Natural killer cell (primary cell): ENCODE results near the gene DYNLL2. TPM values are rescaled to one million over a fixed set of nuclear protein-coding genes. Genes with fewer than 3 reads are reported as not detected.
"Not testable (repeated sequence)": the region's sequence is repeated elsewhere in the genome, so short reads cannot be mapped to it uniquely, and the experiment has no call there.

ENCODE experiments used
- ATAC-seq, 3 donors: fragments of 150-1000 bp in 2 of 3; fragments of 200-7000 bp in 1 of 3; cut with Tn5 transposase; 1 replicate in 1 of 3; 2 replicates in 2 of 3; pipeline ENCODE4 v1.10.0; 2021; ENCODE audit warnings: mild to moderate bottlenecking in 2 of 3, moderate library complexity in 2 of 3
- DNase-seq, 2 donors: peaks; one replicate each; pipeline versions ENCODE4 v3.0.0 to v3.0.0-alpha.2; 2013 to 2021; ENCODE audit warnings: mixed read lengths in 1 of 2
- H3K27ac ChIP-seq: one replicate; pipeline ENCODE4 v1.5.1; 2013; ENCODE audit warnings: mild to moderate bottlenecking, low read length
- H3K27me3 ChIP-seq: one replicate; pipeline ENCODE4 v1.6.1; 2013; ENCODE audit warnings: low read length; ENCODE audit not compliant: control insufficient read depth, insufficient read depth
- H3K36me3 ChIP-seq: one replicate; pipeline ENCODE4 v1.6.1; 2013; ENCODE audit warnings: low read length; ENCODE audit not compliant: control insufficient read depth, insufficient read depth
- H3K4me1 ChIP-seq: one replicate; pipeline ENCODE4 v1.6.1; 2013; ENCODE audit warnings: low read length; ENCODE audit not compliant: control insufficient read depth, insufficient read depth
- H3K4me3 ChIP-seq: one replicate; pipeline ENCODE4 v1.5.1; 2013; ENCODE audit warnings: low read length
- H3K9me3 ChIP-seq: one replicate; pipeline ENCODE4 v1.6.1; 2013; ENCODE audit warnings: low read length; ENCODE audit not compliant: control insufficient read depth, insufficient read depth
- H3K27ac Mint-ChIP-seq, 2 donors: one replicate each; pipeline ENCODE4 v1.8.0; 2022; ENCODE audit warnings: mild to moderate bottlenecking in 2 of 2, mixed read lengths in 2 of 2, moderate library complexity in 1 of 2
- H3K27me3 Mint-ChIP-seq, 2 donors: one replicate each; pipeline ENCODE4 v1.8.0; 2022; ENCODE audit warnings: low read depth in 2 of 2, mixed read lengths in 2 of 2
- H3K36me3 Mint-ChIP-seq: one replicate; pipeline ENCODE4 v1.8.0; 2022; ENCODE audit warnings: mixed read lengths
- H3K4me1 Mint-ChIP-seq, 2 donors: one replicate each; pipeline ENCODE4 v1.8.0; 2022; ENCODE audit warnings: mixed read lengths in 2 of 2
- H3K4me3 Mint-ChIP-seq: one replicate; pipeline ENCODE4 v1.8.0; 2022; ENCODE audit warnings: mild to moderate bottlenecking, moderate library complexity, mixed read lengths
- H3K9me3 Mint-ChIP-seq, 2 donors: one replicate each; pipeline ENCODE4 v1.8.0; 2022; ENCODE audit warnings: mixed read lengths in 2 of 2
- CTCF ChIP-seq: fragments of 200-600 bp; IDR thresholded peaks from one replicate; pipeline ENCODE4 v1.8.0; 2022; ENCODE audit warnings: antibody characterized with exemption
- WGBS: methylation state at CpG from one replicate; pipeline ENCODE4 v1.1.7; 2013; ENCODE audit warnings: missing lambda C conversion rate; ENCODE audit not compliant: insufficient coverage; 5-methylcytosine and 5-hydroxymethylcytosine counted together
- intact Hi-C: fragments of 100-400 bp; cut with micrococcal nuclease; formaldehyde crosslinking; loops from one replicate; pipeline ENCODE4 v1.14.2; 2022
- total RNA-seq, 4 donors: library from RNA; stranded (reverse); fragments of 120-200 nt in 1 of 4; gene quantifications; one replicate each; pipeline versions ENCODE4 v1.2.3 to v1.2.4, GENCODE V29; 2013 to 2022

The DYNLL2 gene
- total RNA-seq, 3 donors from 2014 or later (not counting 1 experiment from before 2014, with no cell fraction given) = 25.6 to 37.0 (median 36.1) TPM

GRCh38 chr17:58096892-58097291, 13.7 kb downstream of the DYNLL2 start:
- H3K27ac ChIP-seq = no peak overlapping the region
- Mint-ChIP-seq H3K4me1 (peaks cover 22 to 23% of the 10 kb centered on the region in 2 donors), H3K9me3 (no peaks in the 10 kb centered on the region), H3K4me3 (no peak overlapping the region), H3K36me3 (no peaks in the 10 kb centered on the region), H3K27me3 (no peaks in the 10 kb centered on the region), H3K27ac (no peak overlapping the region)
- DNase-seq = no peak
- no peak for TF ChIP-seq CTCF
- 73% methylated on average over 4 of the region's 4 CpGs for WGBS
- H3K36me3 ChIP-seq = peaks cover 19% of the 10 kb centered on the region
- H3K4me3 ChIP-seq = no peak overlapping the region
- H3K27me3 ChIP-seq = no peaks in the 10 kb centered on the region
- no peak for ATAC-seq
- H3K4me1 ChIP-seq = no peaks in the 10 kb centered on the region
- no peaks in the 10 kb centered on the region for H3K9me3 ChIP-seq
- intact Hi-C loops = no loop called here

- ATAC-seq (no peak), DNase-seq (no peak)
- Histone ChIP-seq H3K9me3 (no peaks in the 10 kb centered on the region), H3K27ac (no peak overlapping the region), H3K36me3 (peaks cover 13% of the 10 kb centered on the region), H3K4me3 (no peak overlapping the region), H3K27me3 (no peaks in the 10 kb centered on the region), H3K4me1 (no peaks in the 10 kb centered on the region)
- peaks cover 16 to 17% of the 10 kb centered on the region in 2 donors for H3K4me1 Mint-ChIP-seq
- H3K36me3 Mint-ChIP-seq = no peaks in the 10 kb centered on the region
- TF ChIP-seq CTCF = no peak
- H3K27me3 Mint-ChIP-seq = no peaks in the 10 kb centered on the region
- no peak overlapping the region for H3K4me3 Mint-ChIP-seq
- intact Hi-C loops = no loop called here
- no peak overlapping the region for H3K27ac Mint-ChIP-seq
- H3K9me3 Mint-ChIP-seq = no peaks in the 10 kb centered on the region
Observed at GRCh38 chr17:58097384-58098088, 14.3 kb downstream of the DYNLL2 start.

GRCh38 chr17:58100506-58100905, 17.3 kb downstream of the DYNLL2 start:
- intact Hi-C loops = no loop called here

GRCh38 chr17:58101898-58102297, 18.7 kb downstream of the DYNLL2 start:
- H3K27ac Mint-ChIP-seq, H3K27me3 ChIP-seq, H3K4me1 ChIP-seq, H3K36me3 ChIP-seq, H3K36me3 Mint-ChIP-seq, H3K4me1 Mint-ChIP-seq, DNase-seq, H3K9me3 Mint-ChIP-seq, intact Hi-C loops, H3K4me3 ChIP-seq, H3K4me3 Mint-ChIP-seq, ATAC-seq, H3K27ac ChIP-seq, H3K9me3 ChIP-seq, H3K27me3 Mint-ChIP-seq: not testable (repeated sequence)

More at GRCh38 chr17:58100506-58100905, 17.3 kb downstream of the DYNLL2 start:
- no peaks in the 10 kb centered on the region for H3K4me1 Mint-ChIP-seq
- no peak overlapping the region for H3K27ac Mint-ChIP-seq
- TF ChIP-seq CTCF = no peak
- DNase-seq = no peak
- no peaks in the 10 kb centered on the region for H3K36me3 Mint-ChIP-seq
- Histone ChIP-seq H3K4me3 (no peak overlapping the region), H3K27me3 (no peaks in the 10 kb centered on the region), H3K36me3 (peaks cover 4% of the 10 kb centered on the region), H3K4me1 (no peaks in the 10 kb centered on the region), H3K9me3 (no peaks in the 10 kb centered on the region), H3K27ac (no peak overlapping the region)
- no peak for ATAC-seq
- H3K9me3 Mint-ChIP-seq = no peaks in the 10 kb centered on the region
- H3K4me3 Mint-ChIP-seq = no peak overlapping the region
- no peaks in the 10 kb centered on the region for H3K27me3 Mint-ChIP-seq
